Brain microvascular endothelial cell (primary cell): ENCODE measurements around the gene CLMN.

Experiments used
- DNase-seq: peaks from one replicate; pipeline ENCODE4 v3.0.0-alpha.2; 2020
- H3K27ac ChIP-seq: fragments of 250-450 bp; sonication (Bioruptor Pico); 2 replicates; pipeline ENCODE4 v1.5.1; 2020; ENCODE audit warnings: mild to moderate bottlenecking, moderate library complexity
- H3K27me3 ChIP-seq: fragments of 250-450 bp; sonication (Bioruptor Pico); replicated peaks from 2 replicates; pipeline ENCODE4 v1.5.1; 2020; ENCODE audit warnings: mild to moderate bottlenecking
- H3K36me3 ChIP-seq: fragments of 250-450 bp; sonication (Bioruptor Pico); replicated peaks from 2 replicates; pipeline ENCODE4 v1.5.1; 2020; ENCODE audit warnings: mild to moderate bottlenecking
- H3K4me3 ChIP-seq: 2 replicates; pipeline ENCODE4 v1.5.1; 2011; ENCODE audit warnings: low read depth, mild to moderate bottlenecking, control low read depth, low read length, moderate library complexity
- CTCF ChIP-seq: IDR thresholded peaks from 2 replicates; pipeline ENCODE4 v1.5.1; 2011; ENCODE audit warnings: low read depth, mild to moderate bottlenecking, moderate library complexity, low read length, control low read depth, inconsistent platforms; ENCODE audit errors: missing control alignments
- in situ Hi-C: cut with HindIII; loops from 2 replicates; pipeline ENCODE4 v1.10.0; 2017; ENCODE audit warnings: low sequenced_read_pairs, low pct_ligation_motif_present

CLMN gene

GRCh38 chr14:95304342-95304741 lies 15.4 kb downstream of the CLMN start:
- in situ Hi-C loops, result no loop called here
- Histone ChIP-seq H3K36me3 (no peaks in the 10 kb centered on the region), H3K4me3 (no peak overlapping the region), H3K27me3 (no peaks in the 10 kb centered on the region), H3K27ac (no peak overlapping the region)
- DNase-seq, result no peak
- TF ChIP-seq CTCF, result no peak

- in situ Hi-C loops, result no loop called here
- no peak overlapping the region for H3K27ac ChIP-seq
- no peak for TF ChIP-seq CTCF
- no peaks in the 10 kb centered on the region for H3K36me3 ChIP-seq
- H3K27me3 ChIP-seq, result no peaks in the 10 kb centered on the region
- DNase-seq, result no peak
- no peak overlapping the region for H3K4me3 ChIP-seq
Measured at GRCh38 chr14:95303552-95303951, 16.2 kb downstream of the CLMN start.

- in situ Hi-C loops, result no loop called here
Measured at GRCh38 chr14:95302667-95303506, 16.8 kb downstream of the CLMN start.

GRCh38 chr14:95301527-95302187 lies 18.1 kb downstream of the CLMN start:
- no peak overlapping the region for H3K27ac ChIP-seq
- no peaks in the 10 kb centered on the region for H3K27me3 ChIP-seq
- no peaks in the 10 kb centered on the region for H3K36me3 ChIP-seq
- in situ Hi-C loops, result no loop called here
- H3K4me3 ChIP-seq, result no peak overlapping the region
- no peak for TF ChIP-seq CTCF
- DNase-seq, result no peak

More at GRCh38 chr14:95302667-95303506, 16.8 kb downstream of the CLMN start:
- H3K27me3 ChIP-seq, result no peaks in the 10 kb centered on the region
- H3K27ac ChIP-seq, result no peak overlapping the region
- H3K36me3 ChIP-seq, result no peaks in the 10 kb centered on the region
- no peak for TF ChIP-seq CTCF
- H3K4me3 ChIP-seq, result no peak overlapping the region
- DNase-seq, result no peak

- H3K36me3 ChIP-seq, result no peaks in the 10 kb centered on the region
- in situ Hi-C loops, result no loop called here
- no peak for TF ChIP-seq CTCF
- no peak overlapping the region for H3K4me3 ChIP-seq
- no peaks in the 10 kb centered on the region for H3K27me3 ChIP-seq
- H3K27ac ChIP-seq, result no peak overlapping the region
- DNase-seq, result no peak
Measured at GRCh38 chr14:95300697-95301526, 18.8 kb downstream of the CLMN start.
